ENCODE data around the gene POLRMT. TPM values are rescaled to one million over a fixed set of nuclear protein-coding genes. Genes with fewer than 3 reads are reported as not detected.

Gene POLRMT
- total RNA-seq, 6 experiments from 2014 or later = 29.9 to 44.2 (median 34.7) TPM

DNA sequence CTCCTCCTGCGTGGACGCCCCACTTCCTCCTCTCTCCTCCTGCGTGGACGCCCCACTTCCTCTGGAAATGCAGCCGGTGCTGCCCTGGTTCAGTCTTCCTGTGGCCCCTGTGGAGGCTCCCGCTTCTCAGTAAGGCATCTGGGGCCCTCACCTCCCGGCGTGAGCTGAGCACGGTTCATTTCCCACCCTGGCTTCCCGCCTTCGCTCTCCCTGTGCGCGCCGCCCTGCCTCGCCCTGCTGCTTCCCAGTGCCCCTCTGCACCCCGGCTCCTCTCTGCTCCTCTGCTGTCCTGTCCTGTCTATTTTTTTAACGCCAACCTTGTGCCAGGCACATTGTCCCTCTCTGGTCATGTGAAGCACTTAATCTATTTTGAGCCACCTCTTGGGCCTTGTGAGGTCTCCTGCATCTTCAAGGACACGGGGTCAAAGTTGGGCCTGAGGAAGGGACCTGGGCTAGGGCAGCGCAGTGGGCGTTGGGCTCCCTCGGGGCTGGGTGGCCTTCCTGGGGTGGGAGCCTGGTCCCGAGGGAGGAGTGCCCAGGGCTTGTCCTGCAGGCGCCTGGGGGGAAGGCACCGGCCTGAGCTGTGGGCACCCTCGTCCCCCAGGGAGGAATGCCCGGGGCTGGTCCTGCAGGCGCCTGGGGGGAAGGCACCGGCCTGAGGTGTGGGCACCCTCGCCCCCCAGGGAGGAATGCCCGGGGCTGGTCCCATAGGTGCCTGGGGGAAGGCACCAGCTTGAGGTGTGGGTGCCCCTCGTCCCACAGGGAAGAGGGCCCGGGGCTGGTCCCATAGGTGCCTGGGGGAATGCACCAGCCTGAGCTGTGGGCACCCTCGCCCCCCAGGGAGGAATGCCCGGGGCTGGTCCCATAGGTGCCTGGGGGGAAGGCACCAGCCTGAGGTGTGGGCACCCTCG lies 30.7 kb downstream of the POLRMT start:
- H3K4me1 Mint-ChIP-seq (ENCODE audit: low read depth) = no peaks in the 10 kb centered on the region
- H3K36me3 Mint-ChIP-seq (ENCODE audit: low read depth) = peaks cover 4% of the 10 kb centered on the region; the same call in 1 of the 2 replicates
- H3K27me3 Mint-ChIP-seq (ENCODE audit: insufficient read depth) = peaks cover 12% of the 10 kb centered on the region
- TF ChIP-seq, protein P1, sequence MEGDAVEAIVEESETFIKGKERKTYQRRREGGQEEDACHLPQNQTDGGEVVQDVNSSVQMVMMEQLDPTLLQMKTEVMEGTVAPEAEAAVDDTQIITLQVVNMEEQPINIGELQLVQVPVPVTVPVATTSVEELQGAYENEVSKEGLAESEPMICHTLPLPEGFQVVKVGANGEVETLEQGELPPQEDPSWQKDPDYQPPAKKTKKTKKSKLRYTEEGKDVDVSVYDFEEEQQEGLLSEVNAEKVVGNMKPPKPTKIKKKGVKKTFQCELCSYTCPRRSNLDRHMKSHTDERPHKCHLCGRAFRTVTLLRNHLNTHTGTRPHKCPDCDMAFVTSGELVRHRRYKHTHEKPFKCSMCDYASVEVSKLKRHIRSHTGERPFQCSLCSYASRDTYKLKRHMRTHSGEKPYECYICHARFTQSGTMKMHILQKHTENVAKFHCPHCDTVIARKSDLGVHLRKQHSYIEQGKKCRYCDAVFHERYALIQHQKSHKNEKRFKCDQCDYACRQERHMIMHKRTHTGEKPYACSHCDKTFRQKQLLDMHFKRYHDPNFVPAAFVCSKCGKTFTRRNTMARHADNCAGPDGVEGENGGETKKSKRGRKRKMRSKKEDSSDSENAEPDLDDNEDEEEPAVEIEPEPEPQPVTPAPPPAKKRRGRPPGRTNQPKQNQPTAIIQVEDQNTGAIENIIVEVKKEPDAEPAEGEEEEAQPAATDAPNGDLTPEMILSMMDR (IDR thresholded peaks at IDR 0.05) = no peak
- H3K4me3 Mint-ChIP-seq = no peak overlapping the region
- H3K9me3 Mint-ChIP-seq = 0 out of 2 replicates have a peak, but pooled peaks cover 4% of the 10 kb centered on the region
- H3K27ac Mint-ChIP-seq = no peak overlapping the region
- DNase-seq = no peak

DNA sequence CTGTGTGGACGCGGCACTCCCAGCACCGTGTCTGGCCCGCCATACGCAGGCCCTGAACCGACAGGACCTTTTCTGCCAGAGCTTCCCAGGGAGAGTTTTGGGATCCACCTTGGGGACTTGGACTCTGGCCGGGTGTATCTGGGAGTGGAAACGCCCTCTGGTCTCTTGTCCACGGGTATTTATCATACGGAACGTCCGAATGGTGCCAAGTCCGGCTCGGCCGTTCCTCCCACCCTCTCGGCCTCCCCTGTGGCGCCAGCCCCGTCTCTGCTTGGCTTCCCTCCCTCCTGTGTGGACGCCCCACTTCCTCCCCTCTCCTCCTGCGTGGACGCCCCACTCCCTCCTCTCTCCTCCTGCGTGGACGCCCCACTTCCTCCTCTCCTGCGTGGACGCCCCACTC lies 31.5 kb downstream of the POLRMT start:
- Mint-ChIP-seq H3K4me3 (no peak overlapping the region), H3K27me3 (ENCODE audit: insufficient read depth) (peaks cover 12% of the 10 kb centered on the region), H3K9me3 (0 out of 2 replicates have a peak, but pooled peaks cover 4% of the 10 kb centered on the region), H3K4me1 (ENCODE audit: low read depth) (no peaks in the 10 kb centered on the region), H3K36me3 (ENCODE audit: low read depth) (peaks cover 4% of the 10 kb centered on the region; the same call in 1 of the 2 replicates), H3K27ac (no peak overlapping the region)
- DNase-seq = no peak
- TF ChIP-seq, protein P1 (IDR thresholded peaks at IDR 0.05) = no peak

DNA sequence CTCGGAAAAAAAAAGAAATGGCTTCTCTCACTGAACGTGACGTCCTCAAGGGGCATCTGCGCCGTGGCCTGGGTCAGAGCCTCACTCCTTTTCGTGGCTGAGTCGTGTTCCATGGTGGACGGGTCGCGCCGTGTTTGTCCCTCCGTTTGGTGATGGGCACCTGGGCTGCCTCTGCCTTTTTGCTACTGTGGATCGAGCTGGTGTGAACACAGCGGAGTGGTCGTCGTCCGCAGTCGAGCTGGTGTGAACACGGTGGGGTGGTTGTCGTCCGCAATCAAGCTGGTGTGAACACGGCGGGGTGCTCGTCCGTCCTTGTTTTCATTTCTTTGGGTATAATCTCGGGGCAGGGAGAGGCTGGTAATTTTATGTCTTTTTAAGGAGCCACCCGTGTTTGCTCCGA lies 32.0 kb downstream of the POLRMT start:
- Mint-ChIP-seq H3K4me3 (no peak overlapping the region), H3K27ac (no peak overlapping the region), H3K36me3 (ENCODE audit: low read depth) (peaks cover 4% of the 10 kb centered on the region; the same call in 1 of the 2 replicates), H3K4me1 (ENCODE audit: low read depth) (no peaks in the 10 kb centered on the region), H3K9me3 (0 out of 2 replicates have a peak, but pooled peaks cover 4% of the 10 kb centered on the region), H3K27me3 (ENCODE audit: insufficient read depth) (peaks cover 12% of the 10 kb centered on the region)
- DNase-seq = no peak
- TF ChIP-seq, protein P1 (IDR thresholded peaks at IDR 0.05) = no peak

DNA sequence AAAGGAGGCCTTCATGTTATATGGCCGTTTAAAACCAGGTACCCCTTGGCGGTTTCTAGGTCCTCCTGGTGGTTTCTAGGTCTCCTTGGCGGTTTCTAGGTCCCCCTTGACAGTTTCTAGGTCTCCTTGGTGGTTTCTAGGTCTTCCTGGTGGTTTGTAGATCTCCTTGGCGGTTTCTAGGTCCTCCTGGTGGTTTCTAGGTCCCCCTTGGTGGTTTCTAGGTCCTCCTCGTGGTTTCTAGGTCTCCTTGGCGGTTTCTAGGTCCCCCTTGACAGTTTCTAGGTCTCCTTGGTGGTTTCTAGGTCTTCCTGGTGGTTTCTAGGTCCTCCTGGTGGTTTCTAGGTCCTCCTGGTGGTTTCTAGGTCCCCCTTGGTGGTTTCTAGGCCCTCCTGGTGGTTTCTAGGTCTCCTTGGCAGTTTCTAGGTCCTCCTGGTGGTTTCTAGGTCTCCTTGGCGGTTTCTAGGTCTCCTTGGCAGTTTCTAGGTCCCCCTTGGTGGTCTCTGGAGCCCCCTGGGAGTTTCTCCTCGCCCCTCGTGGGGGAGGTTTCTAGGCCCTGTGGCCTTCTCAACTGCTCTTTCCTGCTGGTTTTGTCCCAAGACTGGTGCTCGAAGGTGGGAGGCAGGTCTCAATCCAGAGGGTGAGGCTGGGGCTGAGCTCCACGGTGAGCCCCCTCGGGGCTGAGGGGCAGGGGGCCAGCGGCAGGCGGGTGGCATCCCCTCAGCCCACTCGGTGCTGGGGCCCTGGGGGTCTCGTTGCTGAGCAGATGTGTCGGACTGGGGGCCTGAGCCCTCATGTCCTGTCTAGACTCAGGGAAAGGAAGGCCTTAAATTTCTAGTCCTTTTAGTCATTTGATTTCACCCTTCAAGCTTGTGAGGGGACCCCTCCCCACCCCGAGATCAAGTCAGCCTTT lies 35.7 kb downstream of the POLRMT start:
- DNase-seq = no peak
- Mint-ChIP-seq H3K27ac (no peak overlapping the region), H3K9me3 (0 out of 2 replicates have a peak, but pooled peaks cover 4% of the 10 kb centered on the region), H3K27me3 (ENCODE audit: insufficient read depth) (peaks cover 15% of the 10 kb centered on the region), H3K4me1 (ENCODE audit: low read depth) (no peaks in the 10 kb centered on the region), H3K4me3 (no peak overlapping the region), H3K36me3 (ENCODE audit: low read depth) (peaks cover 4% of the 10 kb centered on the region; the same call in 1 of the 2 replicates)
- TF ChIP-seq, protein P1 (IDR thresholded peaks at IDR 0.05) = no peak

DNA sequence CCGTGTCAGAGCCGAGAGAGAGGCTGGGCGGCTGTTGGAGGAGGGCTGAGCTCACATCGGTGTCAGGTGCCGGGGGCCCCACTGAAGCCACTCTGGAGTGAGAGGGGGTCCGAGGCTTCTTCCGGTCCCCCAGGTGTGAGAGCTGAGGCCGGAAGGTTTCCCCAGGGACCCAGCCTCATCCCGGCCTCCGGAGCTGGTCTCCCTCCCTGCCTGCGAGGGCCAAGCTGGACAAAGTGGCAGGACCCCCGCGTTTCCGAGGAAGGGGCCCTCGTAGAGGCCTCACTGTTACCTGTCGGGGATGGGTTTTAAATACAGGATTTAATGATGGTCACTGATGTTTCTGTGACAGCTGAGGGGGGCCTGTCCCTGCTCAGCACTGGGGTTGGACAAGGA lies 37.1 kb downstream of the POLRMT start:
- Mint-ChIP-seq H3K27me3 (ENCODE audit: insufficient read depth) (peaks cover 17% of the 10 kb centered on the region), H3K27ac (no peak overlapping the region)
- no peak for DNase-seq

More for the DNA sequence above, 37.1 kb downstream of the POLRMT start:
- Mint-ChIP-seq H3K4me3 (no peak overlapping the region), H3K36me3 (ENCODE audit: low read depth) (no peaks in the 10 kb centered on the region; the same call in 1 of the 2 replicates), H3K4me1 (ENCODE audit: low read depth) (no peaks in the 10 kb centered on the region), H3K9me3 (no peaks in the 10 kb centered on the region)
- TF ChIP-seq, protein P1 (IDR thresholded peaks at IDR 0.05) = no peak

Measured in HFFc6 (cell line).